RWPE1 (cell line): Measurements from ENCODE around the gene ASIP.
"Not testable (repeated sequence)": the region's sequence is repeated elsewhere in the genome, so short reads cannot be mapped to it uniquely, and the experiment has no call there.

Experiments
- CTCF ChIA-PET: fragments of 350-600 bp; sonication (Branson Sonifier 250); formaldehyde crosslinking; extraction: SDS; loops from one replicate; lab custom pipeline; 2021; lab: Yijun Ruan, JAX
- POLR2A ChIA-PET: fragments of 400-600 bp; formaldehyde crosslinking; extraction: SDS; loops from one replicate; lab custom pipeline; 2020; ENCODE audit warnings: antibody characterized with exemption; ENCODE audit not compliant: low non-redundant PET; lab: Yijun Ruan, JAX
- DNase-seq: peaks from one replicate; pipeline ENCODE4 v3.0.0; 2012; ENCODE audit warnings: low spot score
- H3K27ac ChIP-seq: fragments of 450-650 bp; 2 replicates; pipeline ENCODE4 v1.5.1; 2017
- TF ChIP-seq, protein P1 (sequence below): fragments of 450-650 bp; conservative IDR thresholded peaks from 2 replicates; pipeline ENCODE4 v1.5.1; 2017; ENCODE audit warnings: low read depth, mild to moderate bottlenecking

Gene ASIP

GRCh38 chr20:34250005-34250404 lies 8.8 kb downstream of the ASIP start:
- POLR2A ChIA-PET, result no interaction called here
- DNase-seq, result no peak
- no peak overlapping the region for H3K27ac ChIP-seq
- TF ChIP-seq, protein P1, sequence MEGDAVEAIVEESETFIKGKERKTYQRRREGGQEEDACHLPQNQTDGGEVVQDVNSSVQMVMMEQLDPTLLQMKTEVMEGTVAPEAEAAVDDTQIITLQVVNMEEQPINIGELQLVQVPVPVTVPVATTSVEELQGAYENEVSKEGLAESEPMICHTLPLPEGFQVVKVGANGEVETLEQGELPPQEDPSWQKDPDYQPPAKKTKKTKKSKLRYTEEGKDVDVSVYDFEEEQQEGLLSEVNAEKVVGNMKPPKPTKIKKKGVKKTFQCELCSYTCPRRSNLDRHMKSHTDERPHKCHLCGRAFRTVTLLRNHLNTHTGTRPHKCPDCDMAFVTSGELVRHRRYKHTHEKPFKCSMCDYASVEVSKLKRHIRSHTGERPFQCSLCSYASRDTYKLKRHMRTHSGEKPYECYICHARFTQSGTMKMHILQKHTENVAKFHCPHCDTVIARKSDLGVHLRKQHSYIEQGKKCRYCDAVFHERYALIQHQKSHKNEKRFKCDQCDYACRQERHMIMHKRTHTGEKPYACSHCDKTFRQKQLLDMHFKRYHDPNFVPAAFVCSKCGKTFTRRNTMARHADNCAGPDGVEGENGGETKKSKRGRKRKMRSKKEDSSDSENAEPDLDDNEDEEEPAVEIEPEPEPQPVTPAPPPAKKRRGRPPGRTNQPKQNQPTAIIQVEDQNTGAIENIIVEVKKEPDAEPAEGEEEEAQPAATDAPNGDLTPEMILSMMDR, result no peak
- CTCF ChIA-PET, result no interaction called here

DNA sequence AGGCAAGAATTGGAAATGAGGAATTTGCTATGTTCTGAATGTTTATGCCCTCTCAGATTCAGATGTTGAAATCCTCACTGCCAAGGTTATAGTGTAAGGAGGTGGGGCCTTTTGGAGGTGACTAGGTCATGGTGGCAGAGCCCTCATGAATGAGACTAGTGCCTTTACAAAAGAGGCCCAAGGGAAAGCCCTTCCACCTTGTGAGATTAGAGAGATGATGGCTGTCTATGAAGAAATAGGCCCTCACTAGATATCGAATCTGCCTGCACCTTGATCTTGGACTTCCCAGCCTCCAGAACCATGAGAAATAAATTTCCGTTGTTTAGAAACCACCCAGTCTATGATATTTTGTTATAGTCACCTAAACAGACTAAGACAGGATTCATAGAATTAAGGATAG lies 10.4 kb downstream of the ASIP start:
- ChIA-PET POLR2A (no interaction called here), CTCF (interaction anchor here (0.6 kb wide), 2 partner anchors 20 to 145 kb away, joined by 3 to 4 read pairs; no protein-coding TSS in a partner anchor)
- no peak for DNase-seq
- no peak overlapping the region for H3K27ac ChIP-seq
- TF ChIP-seq, protein P1, result no peak

GRCh38 chr20:34252431-34253086 lies 11.3 kb downstream of the ASIP start:
- DNase-seq, H3K27ac ChIP-seq, CTCF ChIA-PET, POLR2A ChIA-PET: not testable (repeated sequence)

- no peak overlapping the region for H3K27ac ChIP-seq
- TF ChIP-seq, protein P1, result no peak
- POLR2A ChIA-PET, result no interaction called here
- no peak for DNase-seq
- CTCF ChIA-PET, result interaction anchor here (0.5 to 1.2 kb wide), 23 partner anchors 11 to 640 kb away, joined by 3 to 8 read pairs (median 4); no protein-coding TSS in a partner anchor
These were observed 13.8 kb downstream of the ASIP start for GRCh38 chr20:34254979-34255378.

DNA sequence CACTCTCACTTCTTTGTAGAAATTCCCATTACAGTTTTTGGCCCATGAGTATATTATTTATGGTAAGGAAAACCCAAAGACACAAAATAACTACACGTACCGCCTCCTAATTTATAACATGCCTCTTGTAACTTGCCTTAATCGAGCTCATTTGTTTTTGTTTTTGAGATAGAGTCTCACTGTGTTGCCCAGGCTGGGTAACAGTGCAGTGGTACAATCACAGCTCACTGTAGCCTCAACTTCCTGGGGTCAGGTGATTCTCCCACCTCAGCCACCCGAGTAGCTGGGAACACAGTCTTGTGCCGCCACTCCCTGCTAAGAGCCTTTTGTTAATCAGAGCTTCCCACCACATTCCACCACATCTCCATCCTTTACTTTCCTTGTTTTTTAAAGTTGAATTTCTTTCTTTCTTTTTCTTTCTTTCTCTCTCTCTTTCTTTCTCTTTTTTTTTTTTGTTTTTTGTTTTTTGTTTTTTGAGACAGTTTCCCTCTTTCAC lies 15.5 kb downstream of the ASIP start:
- TF ChIP-seq, protein P1, result no peak
- POLR2A ChIA-PET, result interaction anchor here (0.6 kb wide), 1 partner anchor 60 kb away, joined by 3 read pairs; no protein-coding TSS in a partner anchor
- CTCF ChIA-PET, result interaction anchor here (0.5 to 1.1 kb wide), 9 partner anchors 11 to 482 kb away, joined by 3 to 5 read pairs (median 4); no protein-coding TSS in a partner anchor
- H3K27ac ChIP-seq, result no peak overlapping the region
- DNase-seq, result no peak

DNA sequence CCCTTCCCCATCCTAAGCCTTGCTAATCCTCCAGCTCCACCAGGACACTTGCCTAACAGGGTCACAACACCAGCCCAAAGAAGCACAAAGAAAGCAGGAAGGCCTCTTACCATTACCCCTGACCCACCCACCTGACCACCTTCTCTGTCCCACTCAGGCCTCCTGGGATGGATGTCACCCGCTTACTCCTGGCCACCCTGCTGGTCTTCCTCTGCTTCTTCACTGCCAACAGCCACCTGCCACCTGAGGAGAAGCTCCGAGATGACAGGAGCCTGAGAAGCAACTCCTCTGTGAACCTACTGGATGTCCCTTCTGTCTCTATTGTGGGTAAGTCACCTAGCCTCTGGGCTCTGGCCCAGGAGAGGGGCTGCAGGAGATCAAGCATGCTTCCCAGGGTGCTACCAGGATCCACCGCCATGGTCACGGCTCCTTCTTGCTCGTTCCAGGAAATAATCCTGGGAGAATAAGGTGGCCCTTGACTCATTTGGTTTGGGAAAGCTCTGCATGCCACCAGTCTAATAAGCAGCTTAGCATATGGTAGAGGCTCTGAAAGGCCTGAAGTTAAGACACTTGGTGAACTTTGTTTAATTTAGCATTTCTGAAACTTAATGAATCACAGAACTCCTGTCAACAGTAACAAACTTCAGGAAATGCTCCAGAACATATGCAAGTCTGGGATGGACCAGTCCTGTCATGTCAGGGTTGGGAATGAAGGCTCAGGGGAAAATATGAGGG lies 19.2 kb downstream of the ASIP start:
- TF ChIP-seq, protein P1, result no peak
- ChIA-PET POLR2A (no interaction called here), CTCF (interaction anchor here (0.6 kb wide), 1 partner anchor 39 kb away, joined by 3 read pairs; no protein-coding TSS in a partner anchor)
- no peak for DNase-seq
- H3K27ac ChIP-seq, result no peak overlapping the region
